Small intestine (tissue), 7 donors: ENCODE data around the gene SLC38A3. TPM values are rescaled to one million over a fixed set of nuclear protein-coding genes. Genes with fewer than 3 reads are reported as not detected.

Source experiments
- DNase-seq, 2 donors: peaks; one replicate each; pipeline versions ENCODE4 v3.0.0 to v3.0.0-alpha.2; 2013
- FAIRE-seq: peaks from 2 replicates; lab custom pipeline; 2012; peaks lifted over from hg19 to GRCh38; lab: Jason Lieb, UNC
- H3K27ac ChIP-seq, 3 donors: one replicate each; pipeline ENCODE4 v1.5.1; 2013; ENCODE audit warnings: low read length in 2 of 3, mild to moderate bottlenecking in 2 of 3, control low read depth in 1 of 3, inconsistent platforms in 1 of 3, low read depth in 1 of 3, moderate library complexity in 1 of 3
- H3K27me3 ChIP-seq, 3 donors: one replicate each; pipeline ENCODE4 v1.6.1; 2013; ENCODE audit warnings: low read length in 3 of 3, inconsistent platforms in 1 of 3; ENCODE audit not compliant: control insufficient read depth in 3 of 3, insufficient read depth in 3 of 3
- H3K36me3 ChIP-seq, 3 donors: one replicate each; pipeline ENCODE4 v1.6.1; 2013; ENCODE audit warnings: low read length in 3 of 3, inconsistent platforms in 1 of 3, low read depth in 1 of 3, mild to moderate bottlenecking in 1 of 3, moderate library complexity in 1 of 3; ENCODE audit not compliant: control insufficient read depth in 3 of 3, insufficient read depth in 2 of 3
- H3K4me1 ChIP-seq, 3 donors: one replicate each; pipeline ENCODE4 v1.6.1; 2013; ENCODE audit warnings: low read length in 2 of 3, inconsistent platforms in 1 of 3, low read depth in 1 of 3, mild to moderate bottlenecking in 1 of 3, moderate library complexity in 1 of 3; ENCODE audit not compliant: control insufficient read depth in 3 of 3, insufficient read depth in 2 of 3
- H3K4me3 ChIP-seq, 3 donors: one replicate each; pipeline ENCODE4 v1.5.1; 2013; ENCODE audit warnings: low read length in 3 of 3, control low read depth in 1 of 3, inconsistent platforms in 1 of 3, low read depth in 1 of 3, mild to moderate bottlenecking in 1 of 3, moderate library complexity in 1 of 3
- H3K9me3 ChIP-seq, 2 donors: one replicate each; pipeline ENCODE4 v1.6.1; 2013; ENCODE audit warnings: low read depth in 1 of 2, low read length in 1 of 2; ENCODE audit not compliant: control insufficient read depth in 2 of 2, insufficient read depth in 1 of 2
- WGBS, 3 donors: extraction: QIAGEN DNeasy Blood & Tissue Kit; methylation state at CpG; one replicate each; pipeline ENCODE4 v1.1.7; 2013; 5-methylcytosine and 5-hydroxymethylcytosine counted together
- polyA plus RNA-seq, 4 donors: library from polyadenylated mRNA; stranded (reverse) in 3 of 4; unstranded in 1 of 4; fragments of 200-250 nt in 3 of 4; fragments of 120-200 nt in 1 of 4; gene quantifications; one replicate each; pipeline versions ENCODE4 v1.2.1 to v1.2.3, GENCODE V29; 2013
- donor health status: healthy with polysubstance abuse.
- donor health status: control.
- donor health status: control.
- donor health status: Bipolar disorder and iron deficiency.
- donor health status: healthy.

Gene SLC38A3
- polyA plus RNA-seq, 4 donors: 2.1 to 2.4 TPM; not detected in 2

DNA sequence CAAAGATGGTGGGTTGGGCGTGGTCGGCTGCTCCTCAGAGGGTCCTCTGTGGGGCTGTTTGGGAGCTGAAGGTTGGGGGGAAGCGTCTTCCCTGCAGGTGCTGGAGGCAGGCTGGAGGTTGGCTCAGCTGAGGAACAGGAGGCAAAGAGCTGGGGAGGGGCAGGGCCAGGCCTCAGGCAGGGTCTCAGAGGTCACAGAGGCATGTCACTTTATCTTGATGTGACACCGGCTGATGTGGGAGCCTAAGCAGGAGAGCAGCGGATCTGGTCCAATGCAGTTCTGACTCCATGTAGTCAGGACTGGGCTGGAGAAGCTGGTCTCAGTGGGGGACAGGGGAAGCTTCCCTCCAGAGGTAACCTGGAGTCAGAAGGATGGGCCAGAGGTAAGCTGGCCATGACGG, 21.3 kb upstream of the SLC38A3 start:
- H3K4me3 ChIP-seq: no peak overlapping the region
- FAIRE-seq (no peak), DNase-seq (no peak)
- peaks cover 0 to 31% (median 0%) of the 10 kb centered on the region in 3 donors for H3K27me3 ChIP-seq
- 78 to 94% (median 84%) methylated on average over 6 of the region's 6 CpGs for WGBS, 3 donors
- H3K9me3 ChIP-seq: no peaks in the 10 kb centered on the region
- no peak overlapping the region for H3K27ac ChIP-seq
- H3K4me1 ChIP-seq: peaks cover 0 to 6% (median 0%) of the 10 kb centered on the region in 3 donors
- H3K36me3 ChIP-seq: peaks cover 0 to 26% (median 1%) of the 10 kb centered on the region in 3 donors

DNA sequence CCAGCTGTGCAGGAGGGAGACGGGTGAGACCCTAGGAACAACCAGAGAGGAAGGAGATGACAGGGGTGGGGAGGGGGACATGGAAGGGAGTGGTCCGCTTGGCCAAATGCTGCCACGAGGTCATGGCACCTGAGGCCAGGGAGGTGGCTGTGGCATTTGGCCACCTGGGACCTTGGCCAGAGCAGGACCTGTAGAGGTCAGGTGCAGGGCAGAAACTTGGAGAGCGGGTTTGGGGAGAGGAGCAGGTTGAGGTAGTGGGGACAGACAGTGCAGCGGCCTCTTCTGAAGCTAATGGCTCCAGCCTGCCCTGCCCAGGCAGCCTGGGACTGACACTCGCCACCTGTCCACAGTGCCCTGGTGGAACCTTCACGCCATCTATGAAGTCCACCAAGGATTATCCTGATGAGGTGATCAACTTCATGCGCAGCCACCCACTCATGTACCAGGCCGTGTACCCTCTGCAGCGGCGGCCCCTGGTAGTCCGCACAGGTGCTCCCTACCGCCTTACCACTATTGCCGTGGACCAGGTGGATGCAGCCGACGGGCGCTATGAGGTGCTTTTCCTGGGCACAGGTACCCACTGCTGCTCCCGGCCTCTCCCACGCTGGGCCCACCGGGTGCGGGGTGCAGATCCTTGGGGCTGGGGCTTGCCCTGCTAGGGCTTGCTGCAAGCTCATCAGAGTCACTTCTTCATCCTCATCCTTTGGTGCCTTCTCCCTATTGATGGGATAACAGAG, 20.7 kb upstream of the SLC38A3 start:
- Histone ChIP-seq H3K36me3 (peaks cover 0 to 26% (median 1%) of the 10 kb centered on the region in 3 donors), H3K4me3 (no peak overlapping the region), H3K4me1 (peaks cover 0 to 3% (median 0%) of the 10 kb centered on the region in 3 donors), H3K9me3 (no peaks in the 10 kb centered on the region), H3K27ac (no peak overlapping the region), H3K27me3 (peaks cover 0 to 31% (median 0%) of the 10 kb centered on the region in 3 donors)
- FAIRE-seq (no peak), DNase-seq (no peak)
- 91 to 93% (median 92%) methylated on average over 20 to 21 of the region's 21 CpGs for WGBS, 3 donors

DNA sequence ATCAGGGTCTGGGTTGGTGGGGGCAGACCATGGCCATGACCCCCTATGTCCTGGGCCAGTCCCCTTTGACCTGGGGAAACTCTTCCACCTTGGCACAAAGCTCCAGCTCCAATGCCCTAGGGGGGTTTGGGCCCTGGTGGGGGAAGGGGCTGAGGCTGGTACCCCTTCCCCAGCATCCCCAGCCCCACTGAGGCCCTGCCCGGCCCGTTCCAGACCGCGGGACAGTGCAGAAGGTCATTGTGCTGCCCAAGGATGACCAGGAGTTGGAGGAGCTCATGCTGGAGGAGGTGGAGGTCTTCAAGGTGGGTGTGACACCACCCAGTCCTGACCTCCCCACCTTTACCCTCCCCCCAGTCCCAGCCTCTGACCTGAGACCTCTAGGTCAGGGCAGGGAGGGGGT, 19.8 kb upstream of the SLC38A3 start:
- 93 to 96% (median 94%) methylated on average over 4 of the region's 4 CpGs for WGBS, 3 donors
- no peak for DNase-seq
- FAIRE-seq: no peak
- no peak overlapping the region for H3K27ac ChIP-seq
- H3K9me3 ChIP-seq: no peaks in the 10 kb centered on the region
- H3K4me3 ChIP-seq: no peak overlapping the region
- H3K4me1 ChIP-seq: no peaks in the 10 kb centered on the region
- peaks cover 0 to 26% (median 1%) of the 10 kb centered on the region in 3 donors for H3K36me3 ChIP-seq
- peaks cover 0 to 31% (median 0%) of the 10 kb centered on the region in 3 donors for H3K27me3 ChIP-seq

DNA sequence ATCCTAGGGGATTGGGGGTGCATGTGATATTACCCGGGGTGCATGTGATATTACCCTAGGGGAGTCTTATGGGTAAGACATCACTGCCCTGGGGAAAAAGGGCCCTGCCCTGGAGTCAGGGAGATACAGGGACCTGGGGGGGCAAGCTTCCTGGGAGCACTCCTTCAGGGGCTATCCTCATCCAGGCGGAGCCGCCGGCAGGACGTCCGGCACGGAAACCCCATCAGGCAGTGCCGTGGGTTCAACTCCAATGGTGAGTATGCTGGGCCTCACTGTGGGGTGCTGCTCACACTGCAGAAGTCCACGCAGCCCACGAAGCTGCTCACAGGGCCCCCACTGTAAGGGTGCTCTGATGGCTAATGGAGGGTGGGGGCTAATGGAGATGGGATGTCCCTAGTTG, 19.0 kb upstream of the SLC38A3 start:
- H3K4me3 ChIP-seq: no peak overlapping the region
- no peaks in the 10 kb centered on the region for H3K4me1 ChIP-seq
- WGBS, 3 donors: 88 to 93% (median 93%) methylated on average over 10 of the region's 10 CpGs
- DNase-seq (no peak), FAIRE-seq (no peak)
- H3K9me3 ChIP-seq: no peaks in the 10 kb centered on the region
- peaks cover 0 to 31% (median 0%) of the 10 kb centered on the region in 3 donors for H3K27me3 ChIP-seq
- H3K27ac ChIP-seq: no peak overlapping the region
- H3K36me3 ChIP-seq: peaks cover 0 to 26% (median 1%) of the 10 kb centered on the region in 3 donors

DNA sequence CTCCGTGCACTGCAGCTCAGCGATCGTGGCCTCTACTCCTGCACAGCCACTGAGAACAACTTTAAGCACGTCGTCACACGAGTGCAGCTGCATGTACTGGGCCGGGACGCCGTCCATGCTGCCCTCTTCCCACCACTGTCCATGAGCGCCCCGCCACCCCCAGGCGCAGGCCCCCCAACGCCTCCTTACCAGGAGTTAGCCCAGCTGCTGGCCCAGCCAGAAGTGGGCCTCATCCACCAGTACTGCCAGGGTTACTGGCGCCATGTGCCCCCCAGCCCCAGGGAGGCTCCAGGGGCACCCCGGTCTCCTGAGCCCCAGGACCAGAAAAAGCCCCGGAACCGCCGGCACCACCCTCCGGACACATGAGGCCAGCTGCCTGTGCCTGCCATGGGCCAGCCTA, 17.3 kb upstream of the SLC38A3 start:
- H3K27me3 ChIP-seq: peaks cover 0 to 31% (median 0%) of the 10 kb centered on the region in 3 donors
- no peak for FAIRE-seq
- peaks cover 0 to under 1% (median 0%) of the 10 kb centered on the region in 3 donors for H3K4me1 ChIP-seq
- no peak overlapping the region for H3K4me3 ChIP-seq
- 87 to 92% (median 91%) methylated on average over 15 to 19 of the region's 19 CpGs for WGBS, 3 donors
- H3K9me3 ChIP-seq: no peaks in the 10 kb centered on the region
- no peak overlapping the region for H3K27ac ChIP-seq
- DNase-seq: no peak
- peaks cover 0 to 20% (median 1%) of the 10 kb centered on the region in 3 donors for H3K36me3 ChIP-seq

DNA sequence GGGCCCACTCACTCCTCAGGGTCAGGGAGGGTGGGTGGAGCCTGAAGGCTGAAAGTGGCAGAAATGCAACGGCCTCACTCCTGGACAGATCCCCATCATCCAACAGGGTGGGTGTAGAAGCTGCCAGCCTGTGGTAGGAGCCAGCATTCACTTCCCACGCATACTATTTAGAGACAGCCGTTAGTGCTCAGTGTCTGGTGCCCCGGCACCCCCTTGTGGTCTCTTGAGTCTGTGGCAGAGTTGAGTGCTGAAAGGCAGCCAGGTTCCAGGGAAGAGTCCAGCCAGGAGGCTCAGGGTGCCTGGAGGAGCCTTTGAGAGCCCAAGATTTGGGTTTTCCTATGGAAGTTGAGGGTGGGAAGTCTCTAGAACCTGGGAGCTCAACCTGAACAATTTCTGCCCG, 15.8 kb upstream of the SLC38A3 start:
- no peak for FAIRE-seq
- peaks cover 0 to 34% (median 8%) of the 10 kb centered on the region in 3 donors for H3K27me3 ChIP-seq
- peak; percentile 80 to 87 for DNase-seq
- peaks cover 0 to 3% of the 10 kb centered on the region in 2 donors for H3K9me3 ChIP-seq
- no peak overlapping the region for H3K4me3 ChIP-seq
- 7 to 13% (median 11%) methylated on average over 5 of the region's 5 CpGs for WGBS, 3 donors
- peaks cover 0 to 14% (median 1%) of the 10 kb centered on the region in 3 donors for H3K36me3 ChIP-seq
- peaks cover 0 to 9% (median 0%) of the 10 kb centered on the region in 3 donors for H3K4me1 ChIP-seq
- H3K27ac ChIP-seq: no peak overlapping the region

DNA sequence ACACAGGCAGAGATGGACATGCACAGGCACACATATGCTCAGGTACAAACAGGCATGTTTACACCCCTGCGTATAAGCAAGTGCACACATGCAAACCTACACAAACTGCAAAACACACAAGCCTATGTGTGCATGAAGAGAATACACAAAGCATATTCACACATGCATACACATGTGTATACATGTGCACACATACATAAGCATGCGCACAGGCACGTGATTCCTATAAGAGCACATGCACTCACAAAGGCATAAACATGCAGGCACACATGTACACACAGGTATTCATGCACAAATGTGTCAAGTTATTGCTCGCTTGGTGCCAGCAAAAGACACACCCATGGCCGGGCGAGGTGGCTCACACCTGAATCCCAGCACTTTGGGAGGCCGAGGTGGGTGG, 15.1 kb upstream of the SLC38A3 start:
- no peak overlapping the region for H3K4me3 ChIP-seq
- H3K27ac ChIP-seq: no peak overlapping the region
- 47 to 83% (median 65%) methylated on average over 7 of the region's 7 CpGs for WGBS, 3 donors
- H3K9me3 ChIP-seq: peaks cover 0 to 6% of the 10 kb centered on the region in 2 donors
- peaks cover 0 to 8% (median 1%) of the 10 kb centered on the region in 3 donors for H3K36me3 ChIP-seq
- H3K4me1 ChIP-seq: peaks cover 0 to 13% (median 0%) of the 10 kb centered on the region in 3 donors
- H3K27me3 ChIP-seq: peaks cover 0 to 40% (median 8%) of the 10 kb centered on the region in 3 donors
- FAIRE-seq (no peak), DNase-seq (no peak)

DNA sequence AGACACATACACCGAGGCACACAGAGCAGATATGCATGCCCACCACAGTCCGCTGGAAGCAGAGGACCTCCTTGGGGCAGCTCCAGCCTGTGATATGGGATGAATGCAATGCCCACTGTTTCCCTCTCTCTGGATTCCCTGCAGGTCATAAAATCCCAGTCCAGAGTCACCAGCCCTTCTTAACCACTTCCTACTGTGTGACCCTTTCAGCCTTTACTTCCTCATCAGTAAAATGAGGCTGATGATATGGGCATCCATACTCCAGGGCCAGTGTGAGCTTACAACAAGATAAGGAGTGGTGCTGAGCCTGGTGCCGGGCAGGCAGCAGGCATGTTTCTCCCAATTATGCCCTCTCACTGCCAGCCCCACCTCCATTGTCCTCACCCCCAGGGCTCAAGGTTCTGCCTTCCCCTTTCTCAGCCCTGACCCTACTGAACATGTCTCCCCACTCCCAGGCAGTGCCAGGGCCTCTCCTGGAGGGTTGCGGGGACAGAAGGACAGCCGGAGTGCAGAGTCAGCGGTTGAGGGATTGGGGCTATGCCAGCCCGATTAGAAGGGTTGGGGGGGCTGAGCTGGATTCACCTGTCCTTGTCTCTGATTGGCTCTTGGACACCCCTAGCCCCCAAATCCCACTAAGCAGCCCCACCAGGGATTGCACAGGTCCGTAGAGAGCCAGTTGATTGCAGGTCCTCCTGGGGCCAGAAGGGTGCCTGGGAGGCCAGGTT, 14.0 kb upstream of the SLC38A3 start, which contains the start of gene GNAT1:
TSS of gene GNAT1 (plus strand) at position 675 of the 725 bp plus-strand sequence. CDS start 116 bp downstream, outside the sequence.
- Histone ChIP-seq H3K4me1 (peaks cover 0 to 21% (median 0%) of the 10 kb centered on the region in 3 donors), H3K27ac (no peak within 1 kb of the TSS), H3K27me3 (peaks cover 0 to 44% (median 8%) of the 10 kb centered on the region in 3 donors), H3K4me3 (no peak within 1 kb of the TSS), H3K9me3 (peaks cover 0 to 6% of the 10 kb centered on the region in 2 donors), H3K36me3 (peaks cover 0 to 4% (median 1%) of the 10 kb centered on the region in 3 donors)
- no peak for FAIRE-seq
- WGBS, 3 donors: 54 to 74% (median 57%) methylated on average over 8 of the region's 8 CpGs
- DNase-seq: no peak
